Activated CD4-positive, alpha-beta T cell treated with anti-CD3 and anti-CD28 coated beads, Interleukin-2, amount 10 ng/mL, durations not matched to agents 24 days and 14 days (primary cell): Measurements from ENCODE around the gene ST6GALNAC1. TPM values are rescaled to one million over a fixed set of nuclear protein-coding genes. Genes with fewer than 3 reads are reported as not detected.

Experiments used
- DNase-seq: peaks from one replicate; pipeline ENCODE4 v3.0.0; 2022
- H3K27ac Mint-ChIP-seq: one replicate; pipeline ENCODE4 v1.8.0; 2022; ENCODE audit warnings: mild to moderate bottlenecking, mixed read lengths
- H3K27me3 Mint-ChIP-seq: one replicate; pipeline ENCODE4 v1.8.0; 2022; ENCODE audit warnings: mixed read lengths
- H3K36me3 Mint-ChIP-seq: one replicate; pipeline ENCODE4 v1.8.0; 2022; ENCODE audit warnings: low read depth, mild to moderate bottlenecking, mixed read lengths
- H3K4me1 Mint-ChIP-seq: one replicate; pipeline ENCODE4 v1.8.0; 2021; ENCODE audit warnings: mixed read lengths
- H3K4me3 Mint-ChIP-seq: one replicate; pipeline ENCODE4 v1.8.0; 2022; ENCODE audit warnings: mild to moderate bottlenecking, moderate library complexity, mixed read lengths
- H3K9me3 Mint-ChIP-seq: one replicate; pipeline ENCODE4 v1.8.0; 2021; ENCODE audit warnings: mixed read lengths
- intact Hi-C: fragments of 100-400 bp; cut with micrococcal nuclease; formaldehyde crosslinking; loops from one replicate; pipeline ENCODE4 v1.15.1; 2023
- total RNA-seq: library from RNA; stranded (reverse); gene quantifications from 2 replicates; pipeline ENCODE4 v1.2.3, GENCODE V29; 2022

Gene ST6GALNAC1
- total RNA-seq, 1 donor from 2014 or later: 0.35 TPM

DNA sequence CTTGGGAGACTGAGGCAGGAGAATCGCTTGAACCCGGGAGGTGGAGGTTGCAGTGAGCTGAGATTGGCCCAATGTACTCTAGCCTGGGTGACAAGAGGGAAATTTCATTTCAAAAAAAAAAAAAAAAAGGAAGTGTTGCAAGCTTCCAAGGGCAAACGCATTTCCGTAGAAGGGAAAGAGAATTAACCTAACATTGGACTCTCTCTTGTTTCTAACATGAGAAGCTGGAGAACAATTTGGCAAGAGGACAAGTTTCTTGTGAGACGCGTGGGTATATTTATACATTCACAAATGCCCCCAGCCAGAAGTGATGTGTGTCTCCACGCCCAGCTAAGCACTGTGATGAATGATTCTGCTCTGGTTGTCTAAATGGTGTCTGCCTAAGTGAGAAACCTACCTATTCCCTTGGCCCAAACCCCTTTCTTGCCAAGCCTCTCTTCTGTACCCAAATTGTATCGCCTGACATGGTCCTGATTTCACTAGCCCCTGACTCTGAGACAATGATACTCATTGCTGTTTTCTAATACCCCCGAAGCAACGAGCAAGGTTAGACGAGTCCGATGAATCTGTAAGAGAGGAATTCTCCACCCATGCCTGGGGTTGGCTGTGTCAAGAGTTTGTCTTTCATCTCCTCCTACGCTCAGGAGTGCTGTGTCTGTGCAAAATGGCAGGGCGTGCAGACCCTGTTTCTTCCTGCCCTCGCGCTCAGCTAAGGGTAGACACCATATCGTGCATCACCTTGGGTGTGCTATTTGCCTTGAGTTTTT, 43.7 kb downstream of the ST6GALNAC1 start:
- intact Hi-C loops: no loop called here
- DNase-seq: no peak
- no peak overlapping the region for H3K4me3 Mint-ChIP-seq
- no peak overlapping the region for H3K27ac Mint-ChIP-seq
- H3K36me3 Mint-ChIP-seq: peaks cover 4% of the 10 kb centered on the region
- peaks cover 14% of the 10 kb centered on the region for H3K9me3 Mint-ChIP-seq
- peaks cover 13% of the 10 kb centered on the region for H3K27me3 Mint-ChIP-seq
- H3K4me1 Mint-ChIP-seq: peaks cover 18% of the 10 kb centered on the region

DNA sequence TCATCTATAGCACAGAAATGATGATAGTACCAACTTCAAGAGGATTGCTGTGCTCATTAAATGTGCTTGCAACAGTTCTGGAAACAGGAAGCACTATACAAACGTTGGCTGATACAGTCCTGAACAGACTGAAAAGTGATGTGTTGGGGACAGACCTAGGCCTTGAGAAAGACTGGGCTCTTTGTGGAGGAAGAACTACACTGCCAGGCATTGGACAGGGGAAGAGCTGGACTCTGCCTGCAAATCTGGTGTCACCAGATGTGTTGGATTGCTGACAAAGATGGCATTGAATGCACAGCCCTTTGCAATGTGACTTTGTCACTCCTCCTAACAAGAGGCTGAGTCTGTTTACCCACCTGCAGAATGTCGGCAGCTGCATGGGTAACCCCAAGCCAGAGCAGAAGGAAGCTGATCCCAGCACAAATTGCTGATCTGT, 45.5 kb downstream of the ST6GALNAC1 start:
- Mint-ChIP-seq H3K27ac (no peak overlapping the region), H3K4me3 (no peak overlapping the region), H3K27me3 (peaks cover 19% of the 10 kb centered on the region), H3K36me3 (peaks cover 2% of the 10 kb centered on the region), H3K4me1 (peaks cover 18% of the 10 kb centered on the region), H3K9me3 (peaks cover 12% of the 10 kb centered on the region)
- DNase-seq: no peak
- intact Hi-C loops: no loop called here

DNA sequence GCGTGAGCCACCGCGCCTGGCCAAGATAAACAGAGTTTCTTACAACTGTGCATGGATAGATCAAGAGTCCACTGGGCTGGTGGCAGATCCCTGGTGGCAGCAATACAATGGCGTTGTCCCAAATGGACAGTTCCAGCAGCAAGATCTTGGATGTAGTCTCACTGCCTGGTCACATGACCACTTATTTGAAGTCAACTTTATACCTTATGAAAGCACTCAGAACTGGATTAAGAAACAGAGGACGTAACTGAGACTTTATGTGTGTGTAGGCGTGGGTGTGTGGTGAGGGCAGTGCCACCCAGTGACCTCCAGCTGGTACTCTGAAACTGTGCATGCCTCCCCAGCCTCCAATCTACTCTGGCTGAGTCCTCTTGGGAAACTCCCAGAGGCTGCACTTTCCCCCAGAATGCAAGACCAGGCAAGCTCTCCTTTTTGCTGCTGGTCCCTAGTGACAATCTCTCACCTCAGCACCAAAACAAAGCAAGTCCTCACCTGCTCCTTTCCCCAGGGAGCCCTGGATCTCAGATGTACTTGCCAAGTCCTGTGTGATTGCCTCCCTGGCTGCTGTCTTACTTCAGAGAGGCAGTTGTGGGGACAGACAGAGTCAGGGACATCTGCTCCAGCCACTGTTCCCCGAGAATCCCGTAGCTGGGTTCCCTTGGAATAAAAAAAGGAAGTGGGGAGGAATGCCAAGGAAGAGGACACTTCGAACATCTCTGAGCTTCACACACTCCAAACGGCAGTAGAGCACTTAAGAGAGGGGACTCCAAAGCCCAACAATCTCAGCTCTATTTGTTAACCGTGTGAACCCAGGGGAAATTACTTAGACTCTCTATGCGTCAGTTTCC, 46.2 kb downstream of the ST6GALNAC1 start:
- Mint-ChIP-seq H3K4me1 (peaks cover 16% of the 10 kb centered on the region), H3K9me3 (peaks cover 7% of the 10 kb centered on the region), H3K4me3 (no peak overlapping the region), H3K27ac (no peak overlapping the region), H3K27me3 (peaks cover 17% of the 10 kb centered on the region), H3K36me3 (no peaks in the 10 kb centered on the region)
- no peak for DNase-seq
- intact Hi-C loops: no loop called here

DNA sequence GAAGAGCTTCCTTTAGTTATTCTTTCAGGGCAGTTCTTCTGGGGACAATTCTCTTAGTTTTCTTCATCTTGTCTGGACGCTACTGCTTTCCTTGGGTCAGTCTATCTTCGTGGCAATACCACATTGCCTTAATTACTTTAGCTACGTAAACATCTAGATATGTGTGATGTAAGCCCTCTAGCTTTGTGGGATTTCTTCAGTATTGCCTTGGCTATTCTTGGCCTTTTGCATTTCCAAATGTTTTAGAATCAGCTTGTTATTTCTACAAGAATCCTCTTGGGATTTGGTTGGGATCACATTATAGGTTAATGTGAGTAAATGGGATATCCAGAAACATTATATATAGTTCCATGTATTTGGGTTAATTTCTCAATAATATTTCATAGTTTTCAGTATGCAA, 48.9 kb downstream of the ST6GALNAC1 start:
- no peaks in the 10 kb centered on the region for H3K36me3 Mint-ChIP-seq

DNA sequence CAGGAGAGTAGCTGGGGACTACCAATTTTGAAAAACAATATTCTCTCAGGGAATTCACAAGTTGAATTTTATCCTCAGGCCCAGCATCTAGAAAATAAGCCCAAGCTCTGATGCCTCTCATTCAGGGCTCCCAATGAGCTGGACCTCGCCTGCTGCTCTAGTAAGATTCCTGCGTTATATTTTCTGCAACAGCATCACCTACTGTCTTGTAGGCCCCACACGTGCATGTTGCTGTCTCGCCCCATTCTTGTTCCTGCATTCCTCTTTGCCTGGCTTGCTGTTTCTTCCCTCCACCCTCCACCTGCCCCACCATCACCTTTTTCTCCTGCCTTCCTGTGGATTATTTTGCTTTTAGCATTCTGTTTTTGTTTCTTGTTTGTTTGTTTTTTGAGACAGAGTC, 49.6 kb downstream of the ST6GALNAC1 start:
- Mint-ChIP-seq H3K27me3 (peaks cover 30% of the 10 kb centered on the region), H3K4me1 (no peaks in the 10 kb centered on the region), H3K9me3 (no peaks in the 10 kb centered on the region), H3K36me3 (no peaks in the 10 kb centered on the region), H3K4me3 (no peak overlapping the region), H3K27ac (no peak overlapping the region)
- DNase-seq: no peak
- intact Hi-C loops: no loop called here

More for the DNA sequence above, 48.9 kb downstream of the ST6GALNAC1 start:
- H3K27ac Mint-ChIP-seq: no peak overlapping the region
- H3K27me3 Mint-ChIP-seq: peaks cover 25% of the 10 kb centered on the region
- intact Hi-C loops: no loop called here
- H3K9me3 Mint-ChIP-seq: no peaks in the 10 kb centered on the region
- H3K4me1 Mint-ChIP-seq: no peaks in the 10 kb centered on the region
- DNase-seq: no peak
- H3K4me3 Mint-ChIP-seq: no peak overlapping the region

DNA sequence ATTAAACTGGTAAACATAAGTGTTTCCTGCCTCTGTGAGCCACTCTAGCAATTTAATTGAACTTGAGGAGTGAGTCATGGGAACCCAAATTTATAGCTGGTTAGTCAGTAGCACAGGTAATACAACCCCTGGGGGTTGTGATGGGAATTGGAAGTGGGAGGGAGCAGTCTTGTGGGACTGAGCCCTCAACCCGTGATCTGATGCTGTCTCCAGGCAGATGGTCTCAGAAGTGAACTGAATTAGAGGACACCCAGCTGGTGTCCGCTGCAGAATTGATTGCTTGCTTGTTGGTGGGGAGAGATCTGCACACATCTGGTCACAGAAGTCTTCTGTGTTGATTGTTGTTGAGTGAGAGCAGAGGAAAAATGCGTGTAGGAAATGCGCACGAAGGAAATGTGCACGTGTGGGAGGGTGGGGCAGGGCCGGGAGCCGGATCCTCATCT, 50.2 kb downstream of the ST6GALNAC1 start:
- H3K27ac Mint-ChIP-seq: no peak overlapping the region
- no peak overlapping the region for H3K4me3 Mint-ChIP-seq
- no peaks in the 10 kb centered on the region for H3K4me1 Mint-ChIP-seq
- H3K9me3 Mint-ChIP-seq: no peaks in the 10 kb centered on the region
- peaks cover 35% of the 10 kb centered on the region for H3K27me3 Mint-ChIP-seq
- H3K36me3 Mint-ChIP-seq: no peaks in the 10 kb centered on the region
- intact Hi-C loops: no loop called here
- DNase-seq: no peak

DNA sequence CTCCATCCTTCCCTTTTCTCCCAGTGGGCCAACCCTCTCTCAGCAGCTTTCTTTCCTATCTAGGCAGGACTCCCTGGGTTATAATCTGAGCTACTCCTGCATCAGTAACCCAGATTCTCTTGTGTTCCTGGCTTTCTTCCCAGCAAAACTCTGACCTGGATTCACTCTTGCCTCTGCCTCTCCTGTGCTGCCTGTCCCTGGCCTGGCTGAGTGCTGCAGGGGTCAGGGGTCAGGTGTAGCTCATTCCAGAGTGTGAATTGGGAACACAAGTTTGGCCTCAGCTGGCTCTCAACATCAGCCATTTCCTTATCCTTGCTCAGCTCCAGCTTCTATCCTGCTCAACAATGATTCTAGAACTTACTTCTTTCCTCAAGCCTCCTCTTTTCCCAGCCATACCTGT, 55.4 kb downstream of the ST6GALNAC1 start:
- DNase-seq: no peak
- H3K36me3 Mint-ChIP-seq: no peaks in the 10 kb centered on the region
- no peaks in the 10 kb centered on the region for H3K9me3 Mint-ChIP-seq
- peaks cover 62% of the 10 kb centered on the region for H3K27me3 Mint-ChIP-seq
- H3K27ac Mint-ChIP-seq: no peak overlapping the region
- H3K4me1 Mint-ChIP-seq: peaks cover 1% of the 10 kb centered on the region
- intact Hi-C loops: loop anchor here (5.0 kb wide), 1 partner anchor 34 kb away; no protein-coding TSS in a partner anchor
- no peak overlapping the region for H3K4me3 Mint-ChIP-seq

DNA sequence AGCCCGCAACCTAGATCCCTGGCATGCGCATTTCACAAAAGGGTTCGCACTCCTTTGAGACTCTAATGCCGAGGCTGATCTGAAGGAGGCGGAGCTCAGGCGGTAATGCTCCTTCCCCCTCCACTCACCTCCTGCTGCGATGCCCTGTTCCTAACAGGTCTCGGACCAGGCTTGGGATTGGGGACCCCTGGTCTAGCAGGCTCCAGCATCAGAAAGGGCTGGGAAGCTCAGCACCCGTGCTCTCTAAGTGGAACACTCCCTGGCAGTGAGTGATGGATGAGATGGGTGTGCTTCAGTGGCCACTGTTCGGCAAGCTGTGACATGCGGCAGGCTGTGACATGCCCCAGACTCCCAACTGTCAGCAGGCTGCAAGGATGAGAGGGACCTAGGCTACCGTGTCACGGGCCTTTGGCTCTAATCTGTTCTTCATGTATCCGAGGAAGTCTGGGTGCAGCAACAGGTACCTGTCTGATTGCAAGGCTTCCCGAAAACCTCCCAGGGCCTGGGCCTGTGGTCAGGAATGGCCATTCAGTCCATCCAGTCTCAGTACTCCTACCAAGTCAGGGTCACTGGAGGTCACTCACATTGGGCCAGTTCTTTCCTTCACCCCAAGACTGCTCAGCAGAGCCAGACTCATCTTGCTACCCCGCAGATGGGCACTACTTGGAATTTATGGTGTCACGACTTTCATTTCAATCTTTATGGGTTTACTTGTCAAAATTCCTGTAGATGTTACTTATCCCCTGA, 56.6 kb downstream of the ST6GALNAC1 start:
- H3K9me3 Mint-ChIP-seq: no peaks in the 10 kb centered on the region
- peaks cover 68% of the 10 kb centered on the region for H3K27me3 Mint-ChIP-seq
- intact Hi-C loops: loop anchor here (5.0 kb wide), 1 partner anchor 35 kb away; no protein-coding TSS in a partner anchor
- no peak overlapping the region for H3K4me3 Mint-ChIP-seq
- peaks cover 1% of the 10 kb centered on the region for H3K4me1 Mint-ChIP-seq
- no peak overlapping the region for H3K27ac Mint-ChIP-seq
- no peaks in the 10 kb centered on the region for H3K36me3 Mint-ChIP-seq
- no peak for DNase-seq

DNA sequence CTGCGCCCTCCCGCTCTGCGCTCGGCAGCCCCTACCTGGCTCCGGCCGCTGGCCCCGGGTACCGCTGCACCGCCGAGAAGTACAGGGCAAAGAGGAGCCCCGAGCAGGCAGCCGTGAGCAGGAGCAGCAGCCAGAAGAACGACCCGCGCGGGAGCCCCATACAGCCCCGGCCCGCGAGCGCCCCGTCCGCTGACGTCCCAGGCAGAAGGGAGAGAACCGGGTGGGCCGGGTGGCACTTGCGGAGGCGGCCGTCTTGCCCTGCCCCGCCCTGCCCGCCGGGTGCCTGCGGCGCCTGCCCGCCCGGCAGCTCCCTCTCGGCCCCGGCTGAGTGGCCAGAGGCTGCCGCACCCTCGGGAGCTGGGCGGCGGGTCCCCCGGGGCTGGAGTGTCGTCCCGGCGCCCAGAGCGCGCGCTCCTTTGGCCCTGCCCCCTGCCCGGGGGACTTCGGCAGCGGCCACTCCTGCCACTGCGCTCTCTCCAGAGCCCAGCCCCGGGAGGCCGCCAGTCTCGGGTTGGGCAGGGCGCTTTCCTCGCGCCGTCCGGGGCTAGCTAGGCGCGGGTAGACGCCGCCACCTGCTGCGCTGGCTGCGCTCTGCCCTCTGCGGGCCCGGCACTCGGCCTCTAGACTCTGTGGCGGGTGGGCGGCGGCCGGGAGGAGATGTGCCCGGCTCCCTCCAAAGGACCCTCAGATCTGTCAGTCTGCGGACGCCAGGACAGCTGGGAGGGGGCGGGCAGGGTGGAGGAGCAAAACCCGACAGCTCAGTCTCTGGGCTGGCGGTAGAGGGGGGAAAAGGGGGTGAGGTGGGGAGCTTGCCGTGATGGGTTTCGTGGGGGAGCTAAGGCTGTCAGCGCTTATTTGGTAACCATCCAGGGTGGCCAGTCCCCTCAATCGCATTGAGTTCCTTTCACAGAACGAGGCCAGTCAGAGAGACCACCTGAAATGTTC, 57.6 kb downstream of the ST6GALNAC1 start, which contains the start of gene ST6GALNAC2:
Gene ST6GALNAC2 (minus strand): TSS at position 212 of the 945 bp plus-strand sequence. CDS start 52 bp downstream, at position 160.
- Mint-ChIP-seq H3K4me1 (peaks cover 1% of the 10 kb centered on the region), H3K36me3 (no peaks in the 10 kb centered on the region), H3K27me3 (peaks cover 70% of the 10 kb centered on the region), H3K27ac (no peak within 1 kb of the TSS), H3K4me3 (peak within 1 kb of the TSS; percentile 74), H3K9me3 (no peaks in the 10 kb centered on the region)
- DNase-seq: peak; percentile 78
- intact Hi-C loops: loop anchor here (5.0 kb wide), 1 partner anchor 36 kb away; no protein-coding TSS in a partner anchor

DNA sequence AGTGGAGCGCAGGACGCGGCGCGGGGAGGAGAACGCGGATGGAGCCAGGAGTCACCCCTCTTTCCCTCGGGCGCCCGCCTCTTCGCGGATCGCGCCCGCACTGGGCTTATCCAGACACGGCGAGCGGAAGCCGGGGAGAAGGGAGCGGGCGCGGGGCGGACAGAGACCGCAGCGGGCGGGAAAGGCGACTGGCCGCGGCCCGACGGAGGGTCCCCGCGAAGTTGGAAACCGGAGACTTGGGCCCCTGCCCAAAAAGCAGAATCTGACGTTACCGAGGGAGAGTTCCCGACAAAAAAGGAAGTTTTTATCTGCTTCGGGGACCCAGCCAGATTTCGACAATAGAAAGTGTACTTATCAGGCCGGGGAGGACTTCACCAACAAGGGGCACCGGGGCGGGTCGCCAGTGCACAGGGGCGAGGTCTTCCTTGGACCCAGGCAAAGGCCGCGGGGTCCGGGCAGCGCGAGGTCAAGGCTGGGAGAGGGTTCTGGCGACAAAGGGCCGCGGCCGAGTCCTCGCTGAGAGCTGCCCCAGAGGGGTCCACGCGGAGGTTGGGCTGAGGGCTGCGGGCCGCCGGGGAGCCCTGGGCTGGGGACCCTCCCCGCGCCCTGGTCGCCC, 58.4 kb downstream of the ST6GALNAC1 start:
- intact Hi-C loops: loop anchor here (5.0 kb wide), 1 partner anchor 37 kb away; no protein-coding TSS in a partner anchor
- H3K4me3 Mint-ChIP-seq: peak overlapping the region; percentile 74
- H3K36me3 Mint-ChIP-seq: no peaks in the 10 kb centered on the region
- peaks cover 1% of the 10 kb centered on the region for H3K4me1 Mint-ChIP-seq
- peaks cover 70% of the 10 kb centered on the region for H3K27me3 Mint-ChIP-seq
- no peak overlapping the region for H3K27ac Mint-ChIP-seq
- peak; percentile 76 for DNase-seq
- no peaks in the 10 kb centered on the region for H3K9me3 Mint-ChIP-seq

DNA sequence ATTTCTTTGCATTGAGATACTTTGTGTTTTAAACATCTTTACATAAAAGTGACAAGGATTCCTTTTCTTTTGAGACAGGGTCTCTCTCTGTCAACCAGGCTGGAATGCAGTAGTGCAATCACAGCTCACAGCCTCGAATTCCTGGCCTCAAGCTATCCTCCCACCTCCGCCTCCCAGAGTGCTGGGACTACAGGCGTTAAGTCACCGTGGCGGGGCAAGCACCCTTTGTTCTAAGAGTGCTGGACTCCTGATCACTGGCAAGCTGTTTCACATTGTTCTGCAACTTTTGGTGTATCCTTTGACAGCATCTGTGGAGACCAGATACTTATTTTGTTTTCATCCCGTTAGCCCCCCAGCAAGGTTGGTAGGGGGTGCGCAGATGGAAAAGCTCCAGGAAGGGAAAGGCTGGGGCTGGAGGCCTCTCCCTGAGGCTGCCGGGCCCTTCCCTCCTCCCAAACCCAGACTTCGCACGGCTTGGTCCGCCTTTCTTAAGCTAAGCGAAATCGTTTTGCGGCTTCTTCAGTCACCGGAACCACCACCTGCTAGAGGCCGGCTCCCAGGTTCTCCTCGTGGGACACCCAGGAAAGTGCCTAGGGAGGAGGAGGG, 59.0 kb downstream of the ST6GALNAC1 start:
- Mint-ChIP-seq H3K4me3 (peak overlapping the region; percentile 74), H3K27me3 (peaks cover 65% of the 10 kb centered on the region), H3K4me1 (peaks cover 5% of the 10 kb centered on the region), H3K27ac (no peak overlapping the region), H3K36me3 (no peaks in the 10 kb centered on the region), H3K9me3 (no peaks in the 10 kb centered on the region)
- DNase-seq: no peak
- intact Hi-C loops: loop anchor here (5.0 kb wide), 1 partner anchor 38 kb away; no protein-coding TSS in a partner anchor

DNA sequence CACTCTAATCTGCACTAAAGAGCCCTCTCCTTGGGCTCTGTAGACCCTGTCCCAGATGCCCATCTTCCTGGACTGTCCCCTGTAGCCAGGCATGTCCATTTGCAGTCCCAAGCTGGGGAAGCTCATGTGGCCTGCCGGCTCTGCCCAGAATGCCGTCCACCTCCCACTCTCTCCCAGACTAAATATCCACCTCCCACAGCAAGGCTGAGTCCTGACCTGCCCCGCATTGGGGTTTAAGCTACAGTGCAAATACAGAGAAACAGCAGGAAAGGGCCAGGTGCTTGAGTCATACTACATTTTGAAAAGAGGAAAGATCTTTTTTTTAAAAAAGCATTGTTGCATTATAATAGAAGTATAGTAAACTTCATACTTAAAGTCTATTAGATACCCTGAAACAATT, 60.9 kb downstream of the ST6GALNAC1 start:
- no peak overlapping the region for H3K27ac Mint-ChIP-seq
- H3K27me3 Mint-ChIP-seq: peaks cover 49% of the 10 kb centered on the region
- peaks cover 10% of the 10 kb centered on the region for H3K4me1 Mint-ChIP-seq
- H3K9me3 Mint-ChIP-seq: no peaks in the 10 kb centered on the region
- intact Hi-C loops: no loop called here
- no peaks in the 10 kb centered on the region for H3K36me3 Mint-ChIP-seq
- no peak for DNase-seq
- H3K4me3 Mint-ChIP-seq: no peak overlapping the region
